ENCODE data around the gene MMP3.

Gene MMP3

GRCh38 chr11:102788334-102788995 lies 54.9 kb downstream of the MMP3 start:
- DNase-seq, result no peak

All from stimulated activated CD4-positive, alpha-beta T cell treated with anti-CD3 and anti-CD28 coated beads, Interleukin-2, amount 100 ng/mL, for 48 hours (primary cell).